WERI-Rb-1 (cell line): Measurements from ENCODE around the gene CDRT15.

Experiments
- DNase-seq: peaks from one replicate; pipeline ENCODE4 v3.0.0-alpha.2; 2020
- H3K27ac ChIP-seq: fragments of 250-450 bp; sonication (Bioruptor Pico); 2 replicates; pipeline ENCODE4 v1.5.1; 2020; ENCODE audit warnings: mild to moderate bottlenecking, moderate library complexity
- H3K27me3 ChIP-seq: fragments of 250-450 bp; sonication (Bioruptor Pico); 2 replicates; pipeline ENCODE4 v1.5.1; 2021; ENCODE audit warnings: mild to moderate bottlenecking, low read depth, moderate library complexity; ENCODE audit not compliant: insufficient read depth, severe bottlenecking
- H3K36me3 ChIP-seq: fragments of 250-450 bp; sonication (Bioruptor Pico); 2 replicates; pipeline ENCODE4 v1.5.1; 2020; ENCODE audit warnings: mild to moderate bottlenecking, moderate library complexity
- H3K4me3 ChIP-seq: 2 replicates; pipeline ENCODE4 v1.5.1; 2011; ENCODE audit warnings: low read depth, mild to moderate bottlenecking, control low read depth, low read length
- H3K9me3 ChIP-seq: fragments of 250-450 bp; sonication (Bioruptor Pico); 2 replicates; pipeline ENCODE4 v1.5.1; 2021; ENCODE audit warnings: mild to moderate bottlenecking, moderate library complexity; ENCODE audit not compliant: severe bottlenecking
- TF ChIP-seq, protein P1 (sequence below): IDR thresholded peaks from 2 replicates; pipeline ENCODE4 v1.5.1; 2011; ENCODE audit warnings: low read depth, mild to moderate bottlenecking, control low read depth, inconsistent platforms, low read length

The CDRT15 gene

GRCh38 chr17:14205380-14205779 lies 31.3 kb downstream of the CDRT15 start:
- Histone ChIP-seq H3K36me3 (no peaks in the 10 kb centered on the region; the same call in 1 of the 2 replicates), H3K27ac (no peak overlapping the region), H3K27me3 (no peaks in the 10 kb centered on the region), H3K9me3 (no peaks in the 10 kb centered on the region), H3K4me3 (no peak overlapping the region)
- DNase-seq, result no peak
- TF ChIP-seq, protein P1, sequence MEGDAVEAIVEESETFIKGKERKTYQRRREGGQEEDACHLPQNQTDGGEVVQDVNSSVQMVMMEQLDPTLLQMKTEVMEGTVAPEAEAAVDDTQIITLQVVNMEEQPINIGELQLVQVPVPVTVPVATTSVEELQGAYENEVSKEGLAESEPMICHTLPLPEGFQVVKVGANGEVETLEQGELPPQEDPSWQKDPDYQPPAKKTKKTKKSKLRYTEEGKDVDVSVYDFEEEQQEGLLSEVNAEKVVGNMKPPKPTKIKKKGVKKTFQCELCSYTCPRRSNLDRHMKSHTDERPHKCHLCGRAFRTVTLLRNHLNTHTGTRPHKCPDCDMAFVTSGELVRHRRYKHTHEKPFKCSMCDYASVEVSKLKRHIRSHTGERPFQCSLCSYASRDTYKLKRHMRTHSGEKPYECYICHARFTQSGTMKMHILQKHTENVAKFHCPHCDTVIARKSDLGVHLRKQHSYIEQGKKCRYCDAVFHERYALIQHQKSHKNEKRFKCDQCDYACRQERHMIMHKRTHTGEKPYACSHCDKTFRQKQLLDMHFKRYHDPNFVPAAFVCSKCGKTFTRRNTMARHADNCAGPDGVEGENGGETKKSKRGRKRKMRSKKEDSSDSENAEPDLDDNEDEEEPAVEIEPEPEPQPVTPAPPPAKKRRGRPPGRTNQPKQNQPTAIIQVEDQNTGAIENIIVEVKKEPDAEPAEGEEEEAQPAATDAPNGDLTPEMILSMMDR, result no peak

- no peaks in the 10 kb centered on the region; the same call in 1 of the 2 replicates for H3K36me3 ChIP-seq
- no peak overlapping the region for H3K4me3 ChIP-seq
- no peaks in the 10 kb centered on the region for H3K27me3 ChIP-seq
- H3K27ac ChIP-seq, result no peak overlapping the region
- H3K9me3 ChIP-seq, result no peaks in the 10 kb centered on the region
- no peak for DNase-seq
- TF ChIP-seq, protein P1, result no peak
These were observed 32.1 kb downstream of the CDRT15 start for GRCh38 chr17:14204546-14204945.

GRCh38 chr17:14204084-14204483 lies 32.6 kb downstream of the CDRT15 start:
- TF ChIP-seq, protein P1, result no peak
- no peaks in the 10 kb centered on the region for H3K9me3 ChIP-seq
- H3K36me3 ChIP-seq, result no peaks in the 10 kb centered on the region; the same call in 1 of the 2 replicates
- DNase-seq, result no peak
- no peak overlapping the region for H3K27ac ChIP-seq
- no peaks in the 10 kb centered on the region for H3K27me3 ChIP-seq
- H3K4me3 ChIP-seq, result no peak overlapping the region

DNA sequence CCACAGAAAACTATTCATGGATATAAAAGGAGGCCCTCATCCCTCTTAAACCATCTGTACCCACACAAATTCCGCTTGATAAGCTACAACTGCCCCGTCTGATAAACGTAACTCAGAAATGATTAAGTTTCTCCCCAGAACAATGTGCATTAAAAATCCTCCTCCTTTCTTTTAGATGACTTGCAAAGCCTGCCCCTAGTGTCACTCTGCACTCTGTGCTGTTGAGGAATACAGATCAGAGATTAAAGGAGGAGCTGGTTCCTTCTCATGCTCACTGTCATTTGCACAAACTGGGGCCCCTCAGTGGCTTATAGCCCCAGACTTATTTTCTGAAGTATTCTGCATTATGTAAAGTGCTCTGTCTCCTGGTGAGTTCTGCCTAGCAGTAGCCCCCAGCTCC lies 33.3 kb downstream of the CDRT15 start:
- H3K27me3 ChIP-seq, result no peaks in the 10 kb centered on the region
- H3K4me3 ChIP-seq, result no peak overlapping the region
- TF ChIP-seq, protein P1, result peak; percentile 38
- DNase-seq, result peak; percentile 16
- no peak overlapping the region for H3K27ac ChIP-seq
- no peaks in the 10 kb centered on the region for H3K9me3 ChIP-seq
- no peaks in the 10 kb centered on the region; the same call in 1 of the 2 replicates for H3K36me3 ChIP-seq

DNA sequence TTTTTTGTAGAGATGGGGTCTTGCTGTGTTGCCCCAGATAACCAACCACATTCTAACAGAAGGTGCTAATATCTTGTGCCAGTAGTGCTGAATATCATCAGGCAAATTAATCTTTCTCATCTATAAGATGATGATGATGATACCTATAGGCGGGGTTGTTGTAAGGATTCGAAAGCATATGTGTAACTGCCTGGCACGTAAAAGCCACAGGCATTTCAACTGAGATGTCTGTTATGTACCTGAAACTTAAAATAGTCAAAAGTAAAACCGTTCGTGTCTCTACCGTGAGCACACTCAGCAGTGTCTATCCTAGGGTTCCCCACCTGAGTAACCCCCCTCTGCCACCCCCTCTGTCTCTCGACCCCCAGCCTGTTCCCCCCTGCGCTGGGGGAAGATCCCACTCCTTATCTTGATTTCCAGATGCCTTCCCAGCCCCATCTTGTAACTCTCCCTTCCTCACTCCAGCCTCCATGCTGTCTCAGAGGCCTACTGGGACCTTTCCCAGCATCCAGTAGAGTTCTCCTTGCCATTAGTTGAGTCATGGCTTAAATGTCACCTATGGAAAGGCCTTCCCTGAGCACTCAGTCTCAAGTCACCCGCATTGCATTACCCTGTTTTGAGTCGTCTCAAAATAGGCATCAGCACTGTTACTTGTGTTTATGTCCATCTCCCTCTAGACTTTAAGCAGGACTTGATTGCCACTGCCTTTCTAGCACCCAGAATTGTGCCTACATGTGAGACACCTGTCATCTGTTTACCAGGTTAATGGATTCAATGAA lies 34.1 kb downstream of the CDRT15 start:
- no peaks in the 10 kb centered on the region for H3K27me3 ChIP-seq
- H3K36me3 ChIP-seq, result no peaks in the 10 kb centered on the region; the same call in 1 of the 2 replicates
- no peaks in the 10 kb centered on the region for H3K9me3 ChIP-seq
- H3K4me3 ChIP-seq, result no peak overlapping the region
- no peak for DNase-seq
- TF ChIP-seq, protein P1, result no peak
- no peak overlapping the region for H3K27ac ChIP-seq

DNA sequence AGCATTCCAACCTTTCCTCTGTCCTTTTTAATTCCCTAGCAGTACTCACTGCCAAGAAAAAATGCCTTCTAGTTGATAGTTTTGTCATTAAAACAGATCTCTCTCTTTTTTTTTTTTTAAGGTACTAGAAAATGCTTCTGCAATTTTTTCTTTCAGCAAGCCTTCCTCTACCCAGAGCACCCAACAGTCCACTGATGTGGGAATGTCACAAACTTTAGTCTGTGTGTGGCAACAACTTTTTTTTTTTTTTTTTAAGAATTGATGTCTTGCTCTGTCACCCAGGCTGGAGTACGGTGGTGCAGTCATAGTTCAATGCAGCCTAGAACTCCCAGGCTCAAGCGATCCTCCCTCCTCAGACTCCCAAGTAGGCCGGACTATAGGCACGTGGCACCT lies 34.7 kb downstream of the CDRT15 start:
- TF ChIP-seq, protein P1, result no peak
- Histone ChIP-seq H3K36me3 (no peaks in the 10 kb centered on the region; the same call in 1 of the 2 replicates), H3K27me3 (no peaks in the 10 kb centered on the region), H3K4me3 (no peak overlapping the region), H3K9me3 (no peaks in the 10 kb centered on the region), H3K27ac (no peak overlapping the region)
- no peak for DNase-seq
